ENCODE data around the gene RFX3.
"Not testable (repeated sequence)": the region's sequence is repeated elsewhere in the genome, so short reads cannot be mapped to it uniquely, and the experiment has no call there.

RFX3 gene

GRCh38 chr9:3332802-3333201 is 193.0 kb downstream of the RFX3 start:
- TF ChIP-seq, protein P1, sequence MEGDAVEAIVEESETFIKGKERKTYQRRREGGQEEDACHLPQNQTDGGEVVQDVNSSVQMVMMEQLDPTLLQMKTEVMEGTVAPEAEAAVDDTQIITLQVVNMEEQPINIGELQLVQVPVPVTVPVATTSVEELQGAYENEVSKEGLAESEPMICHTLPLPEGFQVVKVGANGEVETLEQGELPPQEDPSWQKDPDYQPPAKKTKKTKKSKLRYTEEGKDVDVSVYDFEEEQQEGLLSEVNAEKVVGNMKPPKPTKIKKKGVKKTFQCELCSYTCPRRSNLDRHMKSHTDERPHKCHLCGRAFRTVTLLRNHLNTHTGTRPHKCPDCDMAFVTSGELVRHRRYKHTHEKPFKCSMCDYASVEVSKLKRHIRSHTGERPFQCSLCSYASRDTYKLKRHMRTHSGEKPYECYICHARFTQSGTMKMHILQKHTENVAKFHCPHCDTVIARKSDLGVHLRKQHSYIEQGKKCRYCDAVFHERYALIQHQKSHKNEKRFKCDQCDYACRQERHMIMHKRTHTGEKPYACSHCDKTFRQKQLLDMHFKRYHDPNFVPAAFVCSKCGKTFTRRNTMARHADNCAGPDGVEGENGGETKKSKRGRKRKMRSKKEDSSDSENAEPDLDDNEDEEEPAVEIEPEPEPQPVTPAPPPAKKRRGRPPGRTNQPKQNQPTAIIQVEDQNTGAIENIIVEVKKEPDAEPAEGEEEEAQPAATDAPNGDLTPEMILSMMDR (conservative IDR thresholded peaks at IDR 0.05), result no peak

DNA sequence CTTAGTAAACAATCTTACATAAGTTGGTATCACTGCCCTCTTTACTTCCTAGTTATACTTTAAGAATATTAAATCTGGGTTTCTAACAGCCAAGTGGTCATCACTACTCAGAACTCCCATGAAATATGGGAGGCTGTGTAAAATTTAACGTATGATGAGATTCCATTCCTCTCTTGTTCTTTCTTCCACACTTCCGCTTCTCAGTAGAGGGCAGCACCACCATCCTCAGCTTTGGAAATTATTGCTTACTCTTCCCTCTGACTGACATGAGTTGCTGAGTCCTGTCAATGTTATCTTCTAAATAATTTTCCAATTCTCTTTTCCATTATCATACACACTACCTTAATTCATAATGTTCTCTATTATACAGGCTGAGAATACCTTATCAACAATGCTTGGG is 194.0 kb downstream of the RFX3 start:
- no peak overlapping the region for H3K27ac ChIP-seq
- TF ChIP-seq, protein P1 (conservative IDR thresholded peaks at IDR 0.05), result peak; percentile 74

More at GRCh38 chr9:3332802-3333201, 193.0 kb downstream of the RFX3 start:
- no peak overlapping the region for H3K27ac ChIP-seq

GRCh38 chr9:3330792-3331420 is 194.9 kb downstream of the RFX3 start:
- H3K27ac ChIP-seq, result no peak overlapping the region
- TF ChIP-seq, protein P1 (conservative IDR thresholded peaks at IDR 0.05), result no peak

DNA sequence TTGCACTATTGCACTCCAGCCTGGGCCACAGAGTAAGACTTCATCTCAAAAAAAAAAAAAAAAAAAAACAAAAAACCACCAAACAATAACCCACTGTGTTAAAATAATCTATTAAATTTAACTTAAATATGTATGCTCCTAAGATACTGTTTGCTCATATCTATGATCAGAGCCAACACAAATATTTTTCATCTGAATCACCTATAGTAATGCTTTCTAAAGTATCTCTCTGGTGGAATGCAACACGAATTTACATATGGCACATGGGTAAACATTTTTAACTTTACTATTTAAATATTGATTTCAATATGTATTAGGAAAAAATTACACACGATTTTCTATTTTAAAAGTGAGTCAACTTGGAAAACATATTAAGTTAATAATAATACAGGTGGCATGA is 196.4 kb downstream of the RFX3 start:
- TF ChIP-seq, protein P1 (conservative IDR thresholded peaks at IDR 0.05), result no peak
- no peak overlapping the region for H3K27ac ChIP-seq

DNA sequence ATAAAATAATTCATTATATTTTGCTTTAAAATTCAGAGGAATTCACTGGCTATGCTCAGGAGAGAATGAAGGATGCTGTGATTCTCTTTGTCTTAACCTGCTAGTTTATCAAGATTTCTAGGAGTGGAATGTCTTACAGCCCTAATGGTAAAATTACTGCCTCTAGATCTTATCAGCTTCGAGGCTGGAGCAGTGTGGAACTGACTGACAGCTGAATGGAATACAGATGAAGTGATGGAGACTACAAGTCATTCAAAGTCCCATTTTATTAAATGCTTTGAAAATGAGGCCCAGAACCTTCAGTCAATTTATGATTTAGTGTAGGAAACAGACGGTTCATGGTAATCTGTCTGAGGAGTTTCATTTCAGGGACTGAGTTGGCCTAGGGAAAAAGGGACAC is 202.1 kb downstream of the RFX3 start:
- TF ChIP-seq, protein P1 (conservative IDR thresholded peaks at IDR 0.05), result no peak
- H3K27ac ChIP-seq, result peak overlapping the region; percentile 86

DNA sequence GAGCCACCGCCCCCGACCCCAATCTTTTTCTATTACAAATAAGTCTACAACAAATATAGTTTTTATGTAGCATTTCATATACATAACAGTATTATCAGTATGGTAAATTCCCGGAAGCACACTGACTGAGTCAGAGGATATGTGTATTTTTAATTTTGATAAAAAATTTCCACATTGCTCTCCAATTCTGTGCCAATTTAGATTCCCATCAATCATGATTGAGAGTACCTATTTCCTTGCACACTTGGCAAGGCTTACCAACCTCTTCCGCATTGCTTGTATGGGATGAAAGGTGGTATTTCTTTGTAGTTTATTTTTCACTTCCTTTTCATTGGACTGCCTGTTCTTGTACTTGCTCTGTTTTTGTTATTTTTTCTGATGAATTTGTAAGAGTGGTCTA is 204.6 kb downstream of the RFX3 start:
- TF ChIP-seq, protein P1 (conservative IDR thresholded peaks at IDR 0.05), result no peak
- peak overlapping the region; percentile 86; the same call in 1 of the 2 replicates for H3K27ac ChIP-seq

DNA sequence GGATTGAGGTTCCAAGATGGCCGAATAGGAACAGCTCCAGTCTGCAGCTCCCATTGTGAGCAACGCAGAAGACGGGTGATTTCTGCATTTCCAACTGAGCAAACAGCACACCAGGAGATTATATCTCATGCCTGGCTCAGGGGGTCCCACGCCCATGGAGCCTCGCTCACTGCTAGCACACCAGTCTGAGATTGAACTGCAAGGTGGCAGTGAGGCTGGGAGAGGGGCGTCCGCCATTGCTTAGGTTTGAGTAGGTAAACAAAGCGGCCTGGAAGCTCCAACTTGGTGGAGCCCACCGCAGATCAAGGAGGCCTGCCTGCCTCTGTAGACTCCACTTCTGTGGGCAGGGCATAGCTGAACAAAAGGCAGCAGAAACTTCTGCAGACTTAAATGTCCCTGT is 213.2 kb downstream of the RFX3 start:
- H3K27ac ChIP-seq, result not testable (repeated sequence)

DNA sequence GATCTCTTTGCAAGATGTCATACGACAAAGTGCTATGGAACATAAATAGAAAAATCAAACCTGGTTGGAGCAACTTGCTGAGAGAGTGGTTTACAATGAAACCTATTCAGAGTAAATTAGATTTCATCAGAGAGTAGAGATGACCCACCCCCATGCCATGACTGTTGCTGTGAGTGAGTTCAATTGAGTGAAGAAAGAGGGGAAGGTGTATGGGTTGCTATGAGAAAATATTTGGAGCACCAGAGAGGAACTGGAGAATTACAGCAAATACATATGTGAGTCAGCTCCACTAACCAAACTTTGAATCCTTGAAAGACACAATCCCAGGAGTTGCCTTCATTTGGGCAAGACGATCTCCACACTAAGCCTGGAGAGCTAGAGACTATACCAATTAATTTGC is 217.2 kb downstream of the RFX3 start:
- no peak overlapping the region for H3K27ac ChIP-seq
- TF ChIP-seq, protein P1 (conservative IDR thresholded peaks at IDR 0.05), result no peak

GRCh38 chr9:3304388-3304787 is 221.4 kb downstream of the RFX3 start:
- H3K27ac ChIP-seq, result not testable (repeated sequence)
